RWPE2 (cell line): ENCODE data around the gene TP73.

Experiments used
- ATAC-seq: fragments of 200-7000 bp; cut with Tn5 transposase; 3 replicates; pipeline ENCODE4 v1.9.1; 2021; ENCODE audit warnings: low read depth
- DNase-seq: peaks from one replicate; pipeline ENCODE4 v3.0.0-alpha.2; 2020; ENCODE audit warnings: low spot score
- H3K27ac ChIP-seq: fragments of 450-650 bp; 2 replicates; pipeline ENCODE4 v1.5.1; 2017; ENCODE audit warnings: mild to moderate bottlenecking; ENCODE audit not compliant: poor library complexity, severe bottlenecking
- H3K27me3 ChIP-seq: fragments of 250-450 bp; sonication (Bioruptor Pico); 2 replicates; pipeline ENCODE4 v1.5.1; 2021; ENCODE audit warnings: mild to moderate bottlenecking, moderate library complexity; ENCODE audit not compliant: insufficient read depth, poor library complexity, severe bottlenecking
- H3K36me3 ChIP-seq: fragments of 250-450 bp; sonication (Bioruptor Pico); 2 replicates; pipeline ENCODE4 v1.5.1; 2020; ENCODE audit warnings: low read depth, mild to moderate bottlenecking, moderate library complexity
- H3K4me1 ChIP-seq: fragments of 250-450 bp; sonication (Bioruptor Pico); 2 replicates; pipeline ENCODE4 v1.5.1; 2021; ENCODE audit warnings: mild to moderate bottlenecking, moderate library complexity; ENCODE audit not compliant: insufficient read depth, poor library complexity, severe bottlenecking
- H3K4me3 ChIP-seq: fragments of 250-450 bp; sonication (Bioruptor Pico); 2 replicates; pipeline ENCODE4 v1.5.1; 2021; ENCODE audit warnings: mild to moderate bottlenecking, moderate library complexity; ENCODE audit not compliant: severe bottlenecking
- H3K9me3 ChIP-seq: fragments of 250-450 bp; sonication (Bioruptor Pico); 2 replicates; pipeline ENCODE4 v1.5.1; 2021; ENCODE audit warnings: mild to moderate bottlenecking, moderate library complexity; ENCODE audit not compliant: severe bottlenecking
- CTCF ChIP-seq: fragments of 450-650 bp; IDR thresholded peaks from one replicate; pipeline ENCODE4 v1.5.1; 2017; ENCODE audit warnings: mild to moderate bottlenecking, moderate library complexity; ENCODE audit not compliant: poor library complexity, severe bottlenecking

The TP73 gene

DNA sequence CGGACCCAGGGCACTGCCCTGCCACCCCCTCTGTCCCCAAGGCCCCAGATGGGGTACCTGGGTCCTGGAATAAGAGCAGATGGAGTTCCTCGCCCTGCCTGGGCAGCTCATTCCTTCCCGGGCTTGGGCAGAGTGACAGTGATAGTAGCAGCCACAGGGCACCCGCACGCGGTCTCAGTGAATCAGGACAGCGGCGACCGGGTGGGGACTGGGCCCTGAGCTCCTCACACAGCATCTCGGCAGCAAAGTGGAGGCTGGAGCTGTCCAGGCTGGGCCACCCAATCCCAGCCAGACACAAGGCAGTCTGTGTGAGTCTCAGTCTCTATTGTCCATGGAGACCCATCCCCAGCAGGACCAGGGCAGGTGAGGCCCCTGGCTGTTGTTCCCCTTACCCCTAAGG, 62.5 kb downstream of the TP73 start:
- Histone ChIP-seq H3K4me3 (no peak overlapping the region), H3K4me1 (peaks cover 32% of the 10 kb centered on the region), H3K36me3 (no peaks in the 10 kb centered on the region), H3K9me3 (no peaks in the 10 kb centered on the region), H3K27me3 (no peaks in the 10 kb centered on the region), H3K27ac (no peak overlapping the region)
- no peak for TF ChIP-seq CTCF
- ATAC-seq (no peak), DNase-seq (no peak)

GRCh38 chr1:3716351-3716750, 64.0 kb downstream of the TP73 start:
- DNase-seq, result no peak

DNA sequence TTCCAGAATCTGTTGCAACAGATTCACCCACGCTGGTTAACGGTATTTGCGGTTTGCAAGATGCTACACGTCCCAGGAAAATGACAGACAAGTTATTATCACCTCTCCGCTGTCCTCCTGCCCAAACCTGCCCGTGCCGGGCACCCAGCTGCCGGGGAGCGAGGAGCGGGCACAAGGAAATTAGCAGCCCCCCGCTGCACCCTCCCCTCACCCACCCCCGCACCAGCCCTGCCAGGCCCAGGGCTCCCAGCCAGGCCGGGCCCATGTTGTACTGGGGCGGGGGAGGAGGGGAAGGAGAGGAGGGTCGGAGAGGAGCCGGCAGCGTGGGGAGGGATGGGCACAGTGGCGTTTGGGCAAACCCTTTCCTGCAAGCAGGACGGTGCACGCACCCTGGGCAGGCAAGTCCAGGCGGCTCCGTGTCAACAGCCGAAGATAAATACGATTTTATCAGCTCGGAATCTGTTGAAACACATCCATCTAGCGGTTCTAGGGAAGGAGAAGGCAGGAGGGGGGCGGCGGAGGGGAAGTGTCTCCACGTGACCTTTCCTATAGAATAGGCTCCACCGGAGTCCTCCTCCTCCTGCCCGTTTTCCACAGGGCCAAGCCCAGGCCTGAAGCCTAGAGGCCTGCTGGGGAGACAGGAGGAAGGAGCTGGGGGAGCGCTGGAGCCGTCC, 64.9 kb downstream of the TP73 start:
- ATAC-seq (peak; percentile 75), DNase-seq (peak; percentile 93)
- Histone ChIP-seq H3K4me1 (peaks cover 23% of the 10 kb centered on the region), H3K27ac (peak overlapping the region; percentile 65), H3K27me3 (no peaks in the 10 kb centered on the region), H3K4me3 (no peak overlapping the region), H3K9me3 (no peaks in the 10 kb centered on the region), H3K36me3 (no peaks in the 10 kb centered on the region)
- no peak for TF ChIP-seq CTCF

More at GRCh38 chr1:3716351-3716750, 64.0 kb downstream of the TP73 start:
- Histone ChIP-seq H3K4me3 (no peak overlapping the region), H3K27ac (peak overlapping the region; percentile 65), H3K4me1 (peaks cover 29% of the 10 kb centered on the region), H3K27me3 (no peaks in the 10 kb centered on the region), H3K36me3 (no peaks in the 10 kb centered on the region), H3K9me3 (no peaks in the 10 kb centered on the region)
- ATAC-seq, result no peak
- TF ChIP-seq CTCF, result no peak

- peaks cover 17% of the 10 kb centered on the region for H3K4me1 ChIP-seq
- TF ChIP-seq CTCF, result no peak
- no peak overlapping the region for H3K4me3 ChIP-seq
- no peak for DNase-seq
- peak overlapping the region; percentile 65 for H3K27ac ChIP-seq
- no peaks in the 10 kb centered on the region for H3K27me3 ChIP-seq
- 0 out of 3 replicates have a peak, but pooled peaks have one; percentile 11 for ATAC-seq
- H3K9me3 ChIP-seq, result no peaks in the 10 kb centered on the region
- H3K36me3 ChIP-seq, result no peaks in the 10 kb centered on the region
Measured at GRCh38 chr1:3717715-3718601, 65.6 kb downstream of the TP73 start.

GRCh38 chr1:3718764-3719163, 66.4 kb downstream of the TP73 start:
- no peak for DNase-seq
- no peak overlapping the region for H3K27ac ChIP-seq

More at GRCh38 chr1:3718764-3719163, 66.4 kb downstream of the TP73 start:
- Histone ChIP-seq H3K27me3 (no peaks in the 10 kb centered on the region), H3K4me1 (peaks cover 17% of the 10 kb centered on the region), H3K9me3 (no peaks in the 10 kb centered on the region), H3K4me3 (no peak overlapping the region), H3K36me3 (no peaks in the 10 kb centered on the region)
- ATAC-seq, result no peak
- TF ChIP-seq CTCF, result no peak
